Uterus (tissue), 4 donors: ENCODE measurements around the gene MKKS. TPM values are rescaled to one million over a fixed set of nuclear protein-coding genes. Genes with fewer than 3 reads are reported as not detected.
"Not testable (repeated sequence)": the region's sequence is repeated elsewhere in the genome, so short reads cannot be mapped to it uniquely, and the experiment has no call there.

Experiments used
- DNase-seq, 2 donors: peaks; one replicate each; pipeline ENCODE4 v3.0.0-alpha.2; 2019 to 2020
- H3K27ac ChIP-seq, 2 donors: fragments of 200-600 bp; sonication (generic); 1 replicate in 1 of 2; 2 replicates in 1 of 2; pipeline ENCODE4 v1.5.1; 2016 to 2018
- H3K27me3 ChIP-seq, 2 donors: fragments of 200-600 bp; sonication (generic); one replicate each; pipeline ENCODE4 v1.5.1; 2018 to 2019; ENCODE audit warnings: control low read depth in 1 of 2
- H3K36me3 ChIP-seq, 2 donors: fragments of 200-600 bp; sonication (generic); one replicate each; pipeline ENCODE4 v1.5.1; 2019; ENCODE audit warnings: control low read depth in 1 of 2
- H3K4me1 ChIP-seq, 2 donors: fragments of 200-600 bp; sonication (generic); one replicate each; pipeline ENCODE4 v1.5.1; 2018 to 2019; ENCODE audit warnings: control low read depth in 1 of 2
- H3K4me3 ChIP-seq, 2 donors: fragments of 200-600 bp; sonication (generic); 1 replicate in 1 of 2; 2 replicates in 1 of 2; pipeline ENCODE4 v1.5.1; 2018 to 2019; ENCODE audit warnings: mild to moderate bottlenecking in 1 of 2
- H3K9me3 ChIP-seq, 2 donors: fragments of 200-600 bp; sonication (generic); one replicate each; pipeline ENCODE4 v1.5.1; 2019; ENCODE audit warnings: control low read depth in 1 of 2
- POLR2A ChIP-seq, 2 donors: fragments of 450-650 bp; IDR thresholded peaks; one replicate each; pipeline ENCODE4 v1.6.1; 2016; ENCODE audit warnings: antibody characterized with exemption in 2 of 2, mild to moderate bottlenecking in 1 of 2, moderate library complexity in 1 of 2
- intact Hi-C: fragments of 100-400 bp; cut with DNase I; formaldehyde crosslinking; loops from one replicate; pipeline ENCODE4 v1.15.1; 2023; ENCODE audit warnings: low total_unique reads
- total RNA-seq, 4 donors: library from RNA; depleted of rRNA in 3 of 4; stranded (reverse); fragments of >200 nt in 3 of 4; gene quantifications; one replicate each; pipeline versions ENCODE4 v1.1.0 to v1.2.4, GENCODE V29; 2014 to 2023
- TF ChIP-seq, protein P1 (sequence below), 4 experiments: fragments of 200-600 bp in 2 of 4; fragments of 450-650 bp in 2 of 4; sonication (generic) in 2 of 4; IDR thresholded peaks; one replicate each; pipeline ENCODE4 v1.5.1; 2016 to 2019; ENCODE audit warnings: antibody characterized with exemption in 4 of 4, mild to moderate bottlenecking in 2 of 4, moderate library complexity in 1 of 4
- donor health status: DM: yes; HTN: yes; CAD: no.

Gene MKKS
- total RNA-seq, 4 donors from 2014 or later: 15.9 to 27.9 (median 20.3) TPM

DNA sequence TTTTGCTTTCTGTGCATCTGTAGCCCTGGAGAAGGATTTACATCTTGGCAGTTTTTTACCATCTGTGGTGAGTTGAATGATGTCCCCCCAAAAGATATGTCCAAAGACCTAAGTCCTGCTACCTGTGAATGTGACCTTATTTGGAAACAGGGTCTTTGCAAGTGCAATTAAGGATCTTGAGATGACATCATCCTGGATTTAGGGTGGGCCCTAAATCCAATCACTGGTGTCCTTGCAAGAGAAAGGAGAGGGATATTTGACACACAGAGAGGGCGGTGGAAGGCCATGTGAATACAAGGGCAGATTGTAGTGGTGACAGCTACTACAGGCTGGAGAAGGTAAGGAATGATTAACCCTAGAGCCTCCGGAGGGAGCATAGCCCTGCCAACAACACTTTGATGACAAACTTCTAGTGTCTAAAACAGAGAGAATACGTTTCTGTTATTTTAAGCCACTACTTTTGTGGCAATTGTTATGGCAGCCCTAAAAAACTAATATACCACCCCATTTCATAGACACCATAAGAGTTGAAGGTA lies 35.1 kb downstream of the MKKS start:
- H3K4me1 ChIP-seq: no peaks in the 10 kb centered on the region
- intact Hi-C loops: no loop called here
- H3K27ac ChIP-seq: no peak overlapping the region
- H3K9me3 ChIP-seq: no peaks in the 10 kb centered on the region
- no peaks in the 10 kb centered on the region for H3K27me3 ChIP-seq
- no peak overlapping the region for H3K4me3 ChIP-seq
- no peak for TF ChIP-seq POLR2A (IDR thresholded peaks at IDR 0.05)
- TF ChIP-seq, protein P1, sequence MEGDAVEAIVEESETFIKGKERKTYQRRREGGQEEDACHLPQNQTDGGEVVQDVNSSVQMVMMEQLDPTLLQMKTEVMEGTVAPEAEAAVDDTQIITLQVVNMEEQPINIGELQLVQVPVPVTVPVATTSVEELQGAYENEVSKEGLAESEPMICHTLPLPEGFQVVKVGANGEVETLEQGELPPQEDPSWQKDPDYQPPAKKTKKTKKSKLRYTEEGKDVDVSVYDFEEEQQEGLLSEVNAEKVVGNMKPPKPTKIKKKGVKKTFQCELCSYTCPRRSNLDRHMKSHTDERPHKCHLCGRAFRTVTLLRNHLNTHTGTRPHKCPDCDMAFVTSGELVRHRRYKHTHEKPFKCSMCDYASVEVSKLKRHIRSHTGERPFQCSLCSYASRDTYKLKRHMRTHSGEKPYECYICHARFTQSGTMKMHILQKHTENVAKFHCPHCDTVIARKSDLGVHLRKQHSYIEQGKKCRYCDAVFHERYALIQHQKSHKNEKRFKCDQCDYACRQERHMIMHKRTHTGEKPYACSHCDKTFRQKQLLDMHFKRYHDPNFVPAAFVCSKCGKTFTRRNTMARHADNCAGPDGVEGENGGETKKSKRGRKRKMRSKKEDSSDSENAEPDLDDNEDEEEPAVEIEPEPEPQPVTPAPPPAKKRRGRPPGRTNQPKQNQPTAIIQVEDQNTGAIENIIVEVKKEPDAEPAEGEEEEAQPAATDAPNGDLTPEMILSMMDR (IDR thresholded peaks at IDR 0.05): no peak
- no peak for DNase-seq
- no peaks in the 10 kb centered on the region for H3K36me3 ChIP-seq

- H3K27me3 ChIP-seq, H3K36me3 ChIP-seq, intact Hi-C loops, H3K9me3 ChIP-seq, H3K27ac ChIP-seq, DNase-seq, H3K4me1 ChIP-seq, H3K4me3 ChIP-seq: not testable (repeated sequence)
Observed at GRCh38 chr20:10394752-10395151, 39.3 kb downstream of the MKKS start.

GRCh38 chr20:10390709-10391108 lies 43.3 kb downstream of the MKKS start:
- H3K27me3 ChIP-seq: no peaks in the 10 kb centered on the region
- TF ChIP-seq POLR2A (IDR thresholded peaks at IDR 0.05): no peak
- TF ChIP-seq, protein P1 (IDR thresholded peaks at IDR 0.05): no peak
- no peak for DNase-seq
- no peaks in the 10 kb centered on the region for H3K9me3 ChIP-seq
- H3K4me1 ChIP-seq: no peaks in the 10 kb centered on the region
- H3K4me3 ChIP-seq: no peak overlapping the region
- intact Hi-C loops: no loop called here
- no peaks in the 10 kb centered on the region for H3K36me3 ChIP-seq
- no peak overlapping the region for H3K27ac ChIP-seq

GRCh38 chr20:10388597-10388996 lies 45.4 kb downstream of the MKKS start:
- intact Hi-C loops: no loop called here
- H3K4me1 ChIP-seq: no peaks in the 10 kb centered on the region

GRCh38 chr20:10387686-10388085 lies 46.3 kb downstream of the MKKS start:
- Histone ChIP-seq H3K27me3 (no peaks in the 10 kb centered on the region), H3K9me3 (no peaks in the 10 kb centered on the region), H3K4me3 (no peak overlapping the region), H3K36me3 (no peaks in the 10 kb centered on the region), H3K27ac (no peak overlapping the region), H3K4me1 (no peaks in the 10 kb centered on the region)
- DNase-seq: no peak
- intact Hi-C loops: no loop called here
- TF ChIP-seq, protein P1 (IDR thresholded peaks at IDR 0.05): no peak
- no peak for TF ChIP-seq POLR2A (IDR thresholded peaks at IDR 0.05)

More at GRCh38 chr20:10388597-10388996, 45.4 kb downstream of the MKKS start:
- TF ChIP-seq POLR2A (IDR thresholded peaks at IDR 0.05): no peak
- TF ChIP-seq, protein P1 (IDR thresholded peaks at IDR 0.05): no peak
- H3K27ac ChIP-seq: no peak overlapping the region
- H3K4me3 ChIP-seq: no peak overlapping the region
- H3K36me3 ChIP-seq: no peaks in the 10 kb centered on the region
- H3K27me3 ChIP-seq: no peaks in the 10 kb centered on the region
- H3K9me3 ChIP-seq: no peaks in the 10 kb centered on the region
- no peak for DNase-seq
